AG10803 (cell line): ENCODE measurements around the gene DCLK2.
"Not testable (repeated sequence)": the region's sequence is repeated elsewhere in the genome, so short reads cannot be mapped to it uniquely, and the experiment has no call there.

ENCODE experiments used
- DNase-seq: peaks from one replicate; pipeline ENCODE4 v3.0.0; 2010; ENCODE audit warnings: low read depth
- H3K4me3 ChIP-seq: 2 replicates; pipeline ENCODE4 v1.5.1; 2011; ENCODE audit warnings: mild to moderate bottlenecking, low read length, control low read depth
- CTCF ChIP-seq: conservative IDR thresholded peaks from 2 replicates; pipeline ENCODE4 v1.5.1; 2011; ENCODE audit warnings: mild to moderate bottlenecking, low read length, control low read depth, inconsistent platforms

Gene DCLK2

GRCh38 chr4:150167054-150167453, 88.8 kb downstream of the DCLK2 start:
- TF ChIP-seq CTCF, result no peak
- H3K4me3 ChIP-seq, result no peak overlapping the region
- no peak for DNase-seq

GRCh38 chr4:150173432-150173861, 95.2 kb downstream of the DCLK2 start:
- no peak overlapping the region for H3K4me3 ChIP-seq
- TF ChIP-seq CTCF, result no peak
- DNase-seq, result peak; percentile 18

GRCh38 chr4:150173982-150174398, 95.7 kb downstream of the DCLK2 start:
- no peak for DNase-seq
- no peak for TF ChIP-seq CTCF
- H3K4me3 ChIP-seq, result no peak overlapping the region

GRCh38 chr4:150176547-150176946, 98.3 kb downstream of the DCLK2 start:
- DNase-seq, result peak; percentile 96
- H3K4me3 ChIP-seq, result no peak overlapping the region
- no peak for TF ChIP-seq CTCF

- H3K4me3 ChIP-seq, result no peak overlapping the region
- DNase-seq, result peak; percentile 67
- no peak for TF ChIP-seq CTCF
Measured at GRCh38 chr4:150178161-150178560, 99.9 kb downstream of the DCLK2 start.

- TF ChIP-seq CTCF, result no peak
Measured at GRCh38 chr4:150181536-150181935, 103.3 kb downstream of the DCLK2 start.

GRCh38 chr4:150182794-150183193, 104.5 kb downstream of the DCLK2 start:
- no peak for TF ChIP-seq CTCF

More at GRCh38 chr4:150181536-150181935, 103.3 kb downstream of the DCLK2 start:
- peak; percentile 49 for DNase-seq
- no peak overlapping the region for H3K4me3 ChIP-seq

GRCh38 chr4:150185033-150185432, 106.8 kb downstream of the DCLK2 start:
- not testable (repeated sequence) for DNase-seq

More at GRCh38 chr4:150182794-150183193, 104.5 kb downstream of the DCLK2 start:
- H3K4me3 ChIP-seq, result no peak overlapping the region
- DNase-seq, result no peak

More at GRCh38 chr4:150185033-150185432, 106.8 kb downstream of the DCLK2 start:
- not testable (repeated sequence) for H3K4me3 ChIP-seq
